Measurements from ENCODE around the gene REEP1.

REEP1 gene

DNA sequence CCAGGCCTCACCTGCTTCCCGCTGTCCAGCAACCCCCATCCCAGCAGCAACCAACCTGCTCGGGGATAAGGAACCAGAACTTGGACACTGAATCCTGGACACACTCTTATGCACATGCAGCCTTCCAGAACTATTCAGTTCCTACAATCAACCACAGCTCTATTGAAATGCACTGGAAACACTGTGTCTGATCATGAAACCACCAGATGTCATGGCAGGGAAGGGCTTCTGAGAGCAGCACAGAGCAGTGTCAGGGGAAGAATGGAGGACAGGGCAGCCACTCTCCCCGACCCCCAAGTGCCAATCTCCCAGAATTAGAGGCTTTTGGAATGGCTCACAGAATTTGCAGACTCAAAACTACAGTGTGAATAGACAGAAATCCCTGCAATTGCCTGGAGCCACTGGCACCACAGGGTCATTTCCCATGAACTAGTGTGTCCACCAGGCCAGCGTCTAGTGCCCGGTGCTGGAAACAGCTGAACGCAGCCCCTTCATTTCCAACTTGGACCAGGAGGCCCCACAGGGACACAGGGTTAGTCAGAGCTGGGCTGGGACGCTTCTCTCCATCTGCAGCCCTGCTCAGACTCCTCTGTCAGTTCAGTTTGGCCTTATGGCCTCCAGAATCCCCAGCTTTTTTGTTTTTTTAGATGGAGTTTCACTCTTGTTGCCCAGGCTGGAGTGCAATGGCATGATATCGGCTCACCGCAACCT lies 112.6 kb downstream of the REEP1 start:
- no peak for DNase-seq (ENCODE audit: low spot score)
- in situ Hi-C loops (cut with MboI; ENCODE audit: low sequenced_read_pairs, unreplicated experiment): loop anchor here (10.0 kb wide), 1 partner anchor 140 kb away; no protein-coding TSS in a partner anchor
- TF ChIP-seq, protein P1, sequence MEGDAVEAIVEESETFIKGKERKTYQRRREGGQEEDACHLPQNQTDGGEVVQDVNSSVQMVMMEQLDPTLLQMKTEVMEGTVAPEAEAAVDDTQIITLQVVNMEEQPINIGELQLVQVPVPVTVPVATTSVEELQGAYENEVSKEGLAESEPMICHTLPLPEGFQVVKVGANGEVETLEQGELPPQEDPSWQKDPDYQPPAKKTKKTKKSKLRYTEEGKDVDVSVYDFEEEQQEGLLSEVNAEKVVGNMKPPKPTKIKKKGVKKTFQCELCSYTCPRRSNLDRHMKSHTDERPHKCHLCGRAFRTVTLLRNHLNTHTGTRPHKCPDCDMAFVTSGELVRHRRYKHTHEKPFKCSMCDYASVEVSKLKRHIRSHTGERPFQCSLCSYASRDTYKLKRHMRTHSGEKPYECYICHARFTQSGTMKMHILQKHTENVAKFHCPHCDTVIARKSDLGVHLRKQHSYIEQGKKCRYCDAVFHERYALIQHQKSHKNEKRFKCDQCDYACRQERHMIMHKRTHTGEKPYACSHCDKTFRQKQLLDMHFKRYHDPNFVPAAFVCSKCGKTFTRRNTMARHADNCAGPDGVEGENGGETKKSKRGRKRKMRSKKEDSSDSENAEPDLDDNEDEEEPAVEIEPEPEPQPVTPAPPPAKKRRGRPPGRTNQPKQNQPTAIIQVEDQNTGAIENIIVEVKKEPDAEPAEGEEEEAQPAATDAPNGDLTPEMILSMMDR (IDR thresholded peaks at IDR 0.05; ENCODE audit: borderline replicate concordance, control extremely low read depth, extremely low read depth, insufficient read depth, missing control alignments): peak; percentile 44

DNA sequence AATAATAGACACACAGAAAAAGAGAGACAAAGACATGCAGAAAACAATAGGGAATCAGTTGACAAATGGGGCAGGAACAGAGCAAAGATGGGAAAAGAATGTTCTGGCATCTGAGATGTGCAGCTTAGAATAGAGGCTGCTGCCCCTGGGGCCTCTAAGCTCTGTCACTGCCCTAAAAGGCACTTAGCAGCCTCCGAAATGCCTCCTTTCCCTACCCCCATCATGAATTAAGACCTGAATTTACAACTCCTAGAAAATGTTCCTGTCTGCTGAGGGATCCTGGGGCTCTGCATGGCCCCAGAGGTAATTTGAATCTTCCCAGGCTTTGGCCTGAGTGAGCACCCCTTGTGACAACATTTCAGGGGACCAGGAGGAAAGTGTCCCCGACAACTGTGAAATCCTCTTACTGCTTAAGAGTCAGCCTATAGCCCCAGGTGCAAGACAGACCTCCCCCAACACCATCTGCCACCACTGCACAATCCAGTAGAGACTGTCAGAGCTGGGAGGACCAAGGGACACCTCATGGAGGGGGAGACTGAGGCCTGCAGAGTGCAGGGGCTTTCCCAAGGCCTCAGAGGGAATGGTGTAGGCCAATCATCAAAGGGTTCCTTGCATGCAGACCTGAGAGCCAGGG lies 113.4 kb downstream of the REEP1 start:
- in situ Hi-C loops (cut with MboI; ENCODE audit: low sequenced_read_pairs, unreplicated experiment): loop anchor here (10.0 kb wide), 1 partner anchor 141 kb away; no protein-coding TSS in a partner anchor

DNA sequence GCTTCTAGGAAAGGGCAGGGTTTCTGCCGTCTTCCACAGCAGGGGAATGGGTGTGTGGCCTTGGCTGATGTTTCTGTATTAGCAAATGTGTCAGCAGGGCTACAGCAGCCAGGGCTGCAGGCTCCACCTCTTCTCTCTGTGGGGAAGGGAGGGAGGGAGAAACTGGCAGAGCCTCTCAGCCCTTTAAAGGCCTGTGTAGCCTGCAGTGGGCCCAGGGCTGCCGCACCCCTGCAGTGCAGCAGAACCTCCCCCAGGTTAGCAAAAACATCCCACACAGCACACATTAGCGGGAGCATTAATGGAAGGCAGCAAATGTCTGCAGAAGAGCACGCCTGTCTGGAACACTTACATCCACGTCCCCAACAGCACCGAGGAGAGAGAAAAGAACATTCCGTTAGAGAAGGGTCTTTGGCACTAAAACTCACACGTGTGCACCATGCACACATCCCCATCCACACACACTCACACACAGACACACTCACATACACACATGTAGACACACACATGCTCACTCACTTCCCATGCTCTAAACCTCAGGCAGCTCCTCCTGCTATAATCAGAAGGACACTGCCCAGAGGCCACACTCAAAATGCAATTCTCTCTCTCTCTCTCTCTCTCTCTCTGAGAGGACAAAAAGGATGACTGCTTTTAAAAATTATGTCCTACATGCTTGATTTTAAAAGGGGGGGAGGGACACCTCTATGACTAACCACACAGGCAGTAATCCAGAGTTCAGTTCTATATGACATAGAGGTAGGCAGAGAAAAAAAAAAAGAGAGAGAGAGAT lies 114.1 kb downstream of the REEP1 start:
- in situ Hi-C loops (cut with MboI; ENCODE audit: low sequenced_read_pairs, unreplicated experiment): loop anchor here (10.0 kb wide), 1 partner anchor 141 kb away; no protein-coding TSS in a partner anchor
- TF ChIP-seq, protein P1 (IDR thresholded peaks at IDR 0.05; ENCODE audit: borderline replicate concordance, control extremely low read depth, extremely low read depth, insufficient read depth, missing control alignments): no peak
- no peak for DNase-seq (ENCODE audit: low spot score)

More for the DNA sequence above, 113.4 kb downstream of the REEP1 start:
- TF ChIP-seq, protein P1 (IDR thresholded peaks at IDR 0.05; ENCODE audit: borderline replicate concordance, control extremely low read depth, extremely low read depth, insufficient read depth, missing control alignments): no peak
- no peak for DNase-seq (ENCODE audit: low spot score)

DNA sequence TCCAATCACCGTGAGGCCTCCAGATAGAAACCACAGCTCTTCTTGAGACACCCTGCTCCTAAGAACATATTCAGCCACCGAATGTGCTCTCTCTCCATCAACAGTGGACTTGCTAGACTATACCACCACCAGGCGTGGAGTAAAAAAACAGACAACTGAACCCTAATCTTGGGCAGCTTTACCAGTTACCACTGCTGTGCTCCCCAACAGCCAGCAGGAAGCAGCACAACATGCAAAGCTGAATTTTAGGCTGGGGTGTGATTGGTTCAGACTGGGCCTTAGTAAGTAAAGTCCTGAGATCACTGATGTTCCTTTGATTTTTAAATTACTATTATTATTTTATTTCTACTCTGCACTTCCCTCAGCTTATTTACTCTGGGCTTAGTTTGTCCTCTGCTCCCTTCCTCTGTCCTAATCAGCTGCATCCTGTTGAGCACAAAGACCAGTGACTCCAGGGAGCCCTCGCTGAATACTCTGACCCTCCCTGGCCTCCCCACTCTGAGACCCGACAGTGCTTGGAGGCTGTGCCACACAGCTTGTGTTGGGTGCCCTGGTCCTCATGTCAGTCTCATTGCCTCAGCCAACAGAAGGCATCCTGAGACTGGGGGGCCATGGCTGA lies 116.3 kb downstream of the REEP1 start:
- in situ Hi-C loops (cut with MboI; ENCODE audit: low sequenced_read_pairs, unreplicated experiment): loop anchor here (10.0 kb wide), 1 partner anchor 144 kb away; no protein-coding TSS in a partner anchor
- peak; percentile 69 for DNase-seq (ENCODE audit: low spot score)
- TF ChIP-seq, protein P1 (IDR thresholded peaks at IDR 0.05; ENCODE audit: borderline replicate concordance, control extremely low read depth, extremely low read depth, insufficient read depth, missing control alignments): peak; percentile 63

DNA sequence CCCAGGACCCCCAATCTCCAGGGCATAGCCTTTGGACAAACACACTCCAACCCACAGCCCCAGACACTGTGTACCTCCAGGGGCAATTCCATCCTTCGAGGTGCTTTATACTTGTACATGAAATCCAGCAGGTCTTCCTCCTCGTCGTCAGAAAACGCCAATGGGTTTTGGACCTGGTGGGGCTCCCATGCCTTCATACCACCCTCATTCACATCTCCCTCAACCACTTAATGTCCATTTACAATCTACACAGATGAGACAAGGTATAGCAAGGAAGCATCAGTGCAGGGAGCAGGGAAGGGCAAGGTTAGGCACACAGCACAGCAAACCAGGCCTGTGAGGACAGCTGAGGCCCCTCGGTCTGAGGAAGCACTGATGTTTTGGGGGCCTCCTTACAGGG lies 117.5 kb downstream of the REEP1 start:
- in situ Hi-C loops (cut with MboI; ENCODE audit: low sequenced_read_pairs, unreplicated experiment): loop anchor here (10.0 kb wide), 1 partner anchor 145 kb away; no protein-coding TSS in a partner anchor
- DNase-seq (ENCODE audit: low spot score): no peak
- TF ChIP-seq, protein P1 (IDR thresholded peaks at IDR 0.05; ENCODE audit: borderline replicate concordance, control extremely low read depth, extremely low read depth, insufficient read depth, missing control alignments): no peak

DNA sequence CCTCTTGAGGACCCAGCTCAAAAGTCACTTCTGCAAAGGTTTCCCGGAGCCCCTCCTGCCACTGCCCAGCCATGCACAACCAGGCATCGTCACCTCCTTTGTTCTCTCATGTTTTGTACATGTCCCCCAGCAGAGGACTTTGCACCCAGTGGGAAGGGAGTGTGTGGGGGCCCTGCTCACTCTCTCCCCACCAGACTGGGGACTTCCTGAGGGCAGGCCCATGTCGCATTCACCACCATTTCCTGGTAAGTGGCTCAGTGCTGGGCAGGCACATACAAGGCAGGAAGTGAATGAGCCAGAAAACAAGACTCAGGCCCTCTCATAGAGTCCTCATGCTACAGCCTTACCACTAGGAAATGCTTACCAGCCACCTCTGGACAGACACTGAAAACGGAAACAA lies 119.3 kb downstream of the REEP1 start:
- no peak for DNase-seq (ENCODE audit: low spot score)
- TF ChIP-seq, protein P1 (IDR thresholded peaks at IDR 0.05; ENCODE audit: borderline replicate concordance, control extremely low read depth, extremely low read depth, insufficient read depth, missing control alignments): no peak
- in situ Hi-C loops (cut with MboI; ENCODE audit: low sequenced_read_pairs, unreplicated experiment): no loop called here

Data from GM13976 (cell line).